Measurements from ENCODE around the gene TDRD10.

DNA sequence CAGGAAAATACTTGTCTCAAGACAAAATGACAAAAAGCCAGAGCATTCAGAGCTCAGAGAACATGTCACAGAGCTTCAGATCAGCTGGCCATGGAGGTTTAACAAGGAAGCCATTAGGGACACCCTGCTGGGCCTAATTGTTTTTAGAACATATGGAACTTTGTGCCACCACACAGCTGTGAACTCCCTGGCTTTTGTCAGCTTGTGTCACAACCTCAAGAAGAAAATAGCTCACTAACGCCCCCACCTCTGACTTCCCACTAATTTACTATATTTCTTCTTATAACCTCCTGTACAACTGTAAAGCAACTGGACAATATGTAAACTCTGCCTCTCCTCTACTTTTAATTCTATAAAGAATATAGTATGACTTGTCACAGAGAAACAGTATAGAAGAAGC is 21.0 kb upstream of the TDRD10 start:
- TF ChIP-seq POLR2A (IDR thresholded peaks at IDR 0.05): no peak
- TF ChIP-seq, protein P1, sequence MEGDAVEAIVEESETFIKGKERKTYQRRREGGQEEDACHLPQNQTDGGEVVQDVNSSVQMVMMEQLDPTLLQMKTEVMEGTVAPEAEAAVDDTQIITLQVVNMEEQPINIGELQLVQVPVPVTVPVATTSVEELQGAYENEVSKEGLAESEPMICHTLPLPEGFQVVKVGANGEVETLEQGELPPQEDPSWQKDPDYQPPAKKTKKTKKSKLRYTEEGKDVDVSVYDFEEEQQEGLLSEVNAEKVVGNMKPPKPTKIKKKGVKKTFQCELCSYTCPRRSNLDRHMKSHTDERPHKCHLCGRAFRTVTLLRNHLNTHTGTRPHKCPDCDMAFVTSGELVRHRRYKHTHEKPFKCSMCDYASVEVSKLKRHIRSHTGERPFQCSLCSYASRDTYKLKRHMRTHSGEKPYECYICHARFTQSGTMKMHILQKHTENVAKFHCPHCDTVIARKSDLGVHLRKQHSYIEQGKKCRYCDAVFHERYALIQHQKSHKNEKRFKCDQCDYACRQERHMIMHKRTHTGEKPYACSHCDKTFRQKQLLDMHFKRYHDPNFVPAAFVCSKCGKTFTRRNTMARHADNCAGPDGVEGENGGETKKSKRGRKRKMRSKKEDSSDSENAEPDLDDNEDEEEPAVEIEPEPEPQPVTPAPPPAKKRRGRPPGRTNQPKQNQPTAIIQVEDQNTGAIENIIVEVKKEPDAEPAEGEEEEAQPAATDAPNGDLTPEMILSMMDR (IDR thresholded peaks at IDR 0.05): no peak
